GM18519 (cell line): Measurements from ENCODE around the gene CCSER1.
A peak's percentile ranks its signal among the peaks of the same experiment; 100 is the strongest.
"Not testable (repeated sequence)": the region's sequence is repeated elsewhere in the genome, so short reads cannot be mapped to it uniquely, and the experiment has no call there.

Experiments
- ATAC-seq: cut with Tn5 transposase; IDR thresholded peaks from one replicate; pipeline ENCODE4 v1.9.1; 2021; ENCODE audit warnings: mild to moderate bottlenecking, moderate library complexity; ENCODE audit not compliant: unreplicated experiment, low FRiP score

The CCSER1 gene

GRCh38 chr4:90792696-90793095 lies 665.5 kb downstream of the CCSER1 start:
- no peak for ATAC-seq

- no peak for ATAC-seq
Measured at GRCh38 chr4:90798948-90799347, 671.8 kb downstream of the CCSER1 start.

GRCh38 chr4:90799895-90800294 lies 672.7 kb downstream of the CCSER1 start:
- no peak for ATAC-seq

DNA sequence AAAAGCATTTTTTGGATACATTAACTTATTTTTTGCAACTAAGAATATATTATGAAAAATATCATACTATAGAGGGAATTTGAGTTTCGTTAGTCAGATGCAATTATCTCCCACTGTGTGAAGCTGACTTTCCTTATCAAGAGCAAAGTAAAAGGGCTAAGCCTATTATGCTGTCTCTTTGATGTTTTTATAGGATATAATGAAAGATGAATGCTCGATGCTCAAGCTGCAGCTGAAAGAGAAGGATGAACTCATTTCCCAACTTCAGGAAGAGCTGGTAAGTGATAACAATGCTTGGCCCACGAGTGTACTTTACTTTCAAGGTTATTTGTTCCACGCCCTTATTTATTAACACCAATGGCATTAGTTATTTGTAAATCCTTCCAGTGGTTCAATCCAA lies 688.4 kb downstream of the CCSER1 start:
- no peak for ATAC-seq

- no peak for ATAC-seq
Measured at GRCh38 chr4:90816754-90817153, 689.6 kb downstream of the CCSER1 start.

GRCh38 chr4:90824266-90825150 lies 697.3 kb downstream of the CCSER1 start:
- no peak for ATAC-seq

DNA sequence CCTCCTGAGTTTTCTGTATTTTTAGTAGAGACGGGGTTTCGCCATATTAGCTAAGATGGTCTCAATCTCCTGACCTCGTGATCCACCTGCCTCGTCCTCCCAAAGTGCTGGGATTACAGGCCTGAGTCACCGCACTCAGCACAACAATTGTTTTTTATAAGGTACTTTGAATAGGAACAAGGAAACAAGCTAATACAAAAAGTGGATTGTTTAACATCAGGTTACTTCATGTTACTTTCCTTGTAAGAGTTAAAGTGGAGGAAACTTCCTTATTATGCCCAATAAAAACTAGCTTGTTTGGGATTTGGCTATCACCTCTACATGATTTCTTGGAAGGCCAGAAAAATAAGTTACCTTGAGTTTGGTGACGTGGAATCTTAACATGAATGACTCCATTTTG lies 698.7 kb downstream of the CCSER1 start:
- no peak for ATAC-seq

DNA sequence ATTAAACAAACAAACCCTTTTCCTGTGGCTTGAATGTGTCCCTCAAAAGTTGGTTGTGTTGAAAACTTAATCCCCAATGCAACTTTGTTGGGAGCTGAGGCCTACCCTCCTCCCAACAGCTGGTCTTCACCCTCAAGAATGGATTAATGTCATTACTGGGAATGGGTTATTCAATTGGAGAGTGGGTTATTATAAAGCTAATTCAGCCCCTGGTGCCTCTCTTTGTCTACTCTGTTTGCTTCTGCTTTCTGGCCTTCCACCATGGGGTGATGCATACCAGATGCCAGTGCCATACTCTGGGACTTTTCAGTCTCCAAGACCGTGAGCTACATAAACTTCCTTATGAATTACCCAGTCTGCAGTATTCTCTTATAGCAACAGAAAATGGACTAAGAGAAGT lies 706.5 kb downstream of the CCSER1 start:
- no peak for ATAC-seq

GRCh38 chr4:90837241-90837640 lies 710.0 kb downstream of the CCSER1 start:
- ATAC-seq: no peak

- not testable (repeated sequence) for ATAC-seq
Measured at GRCh38 chr4:90838859-90839258, 711.7 kb downstream of the CCSER1 start.

- ATAC-seq: no peak
Measured at GRCh38 chr4:90840291-90840690, 713.1 kb downstream of the CCSER1 start.

- no peak for ATAC-seq
Measured at GRCh38 chr4:90840828-90841227, 713.6 kb downstream of the CCSER1 start.

DNA sequence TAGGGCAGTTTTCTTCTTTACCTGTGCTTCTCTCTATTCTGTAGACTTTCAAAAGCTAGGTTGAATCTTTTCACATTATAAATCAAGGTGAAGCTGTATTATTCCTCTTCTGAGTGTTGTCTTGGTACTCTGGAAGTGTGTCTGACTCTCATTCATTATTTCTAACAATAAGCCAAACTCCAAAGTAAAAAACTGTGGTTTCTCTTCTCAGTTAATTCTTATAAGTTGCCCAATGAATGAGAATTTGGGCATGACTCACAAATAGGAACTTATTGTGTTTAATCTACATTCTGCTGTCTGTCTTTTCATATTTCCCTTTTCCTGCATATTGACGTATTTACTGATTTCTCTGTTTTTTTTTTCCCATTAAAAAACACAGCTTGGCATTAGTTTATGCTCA lies 714.5 kb downstream of the CCSER1 start:
- no peak for ATAC-seq

- no peak for ATAC-seq
Measured at GRCh38 chr4:90842960-90843359, 715.8 kb downstream of the CCSER1 start.

- no peak for ATAC-seq
Measured at GRCh38 chr4:90844241-90844640, 717.0 kb downstream of the CCSER1 start.

GRCh38 chr4:90845777-90846176 lies 718.6 kb downstream of the CCSER1 start:
- peak; percentile 45 for ATAC-seq

GRCh38 chr4:90852237-90852636 lies 725.0 kb downstream of the CCSER1 start:
- no peak for ATAC-seq

- no peak for ATAC-seq
Measured at GRCh38 chr4:90855111-90855510, 727.9 kb downstream of the CCSER1 start.

DNA sequence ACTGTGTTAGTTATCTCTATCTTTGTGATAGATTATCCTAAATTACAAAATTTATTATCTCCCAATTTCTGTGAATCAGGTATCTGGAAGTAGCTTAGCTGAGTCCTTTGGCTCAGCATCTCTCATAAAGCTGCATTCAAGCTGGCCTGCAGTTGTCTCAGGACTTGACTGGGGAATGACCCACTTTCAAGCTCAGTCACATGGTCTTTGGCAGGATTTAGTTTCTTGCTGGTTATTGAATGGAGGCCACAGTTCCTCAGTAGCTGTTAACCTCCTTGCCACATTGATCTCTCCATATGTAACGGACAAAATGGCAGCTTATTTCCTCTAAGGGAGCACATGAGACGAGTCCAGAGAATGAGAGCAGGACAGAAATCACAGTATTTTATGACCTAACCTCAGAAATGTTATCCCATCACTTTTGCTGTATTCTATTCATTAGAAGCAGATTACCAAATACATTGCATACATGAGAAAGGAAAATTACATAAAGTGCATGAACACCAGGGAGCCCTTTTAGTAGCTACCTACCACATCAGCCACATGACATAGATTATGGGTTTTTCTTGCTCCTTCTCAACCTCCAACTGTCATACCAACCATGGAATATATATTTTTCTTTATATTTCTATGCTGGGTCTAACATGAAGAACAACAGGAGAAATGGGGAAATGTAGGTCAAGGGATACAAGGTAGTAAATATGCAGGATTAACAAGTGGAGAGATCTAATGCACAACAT lies 730.1 kb downstream of the CCSER1 start:
- ATAC-seq: no peak

GRCh38 chr4:90875791-90876190 lies 748.6 kb downstream of the CCSER1 start:
- ATAC-seq: no peak

DNA sequence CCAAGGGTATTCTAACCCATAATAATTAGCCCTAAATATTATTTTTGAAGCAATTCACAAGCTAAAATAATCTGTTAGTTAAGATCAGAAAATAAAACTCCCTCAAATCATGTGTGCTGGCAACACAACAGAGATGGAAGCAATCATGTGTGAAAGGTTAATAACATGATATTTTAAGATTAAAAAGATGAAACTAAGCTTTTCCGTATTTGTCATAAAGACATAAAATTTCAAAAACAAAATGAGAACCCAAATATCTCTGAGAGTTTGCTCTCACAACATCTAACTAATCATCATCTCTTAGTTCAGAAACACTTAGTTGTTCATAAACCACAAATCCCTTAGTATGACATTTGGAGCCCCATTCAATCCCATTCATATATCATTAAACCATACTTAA lies 749.1 kb downstream of the CCSER1 start:
- ATAC-seq: no peak

- ATAC-seq: no peak
Measured at GRCh38 chr4:90883519-90883918, 756.3 kb downstream of the CCSER1 start.
